HG03520 (cell line): ENCODE data around the gene ISOC2.

ENCODE experiments used
- ATAC-seq: cut with Tn5 transposase; IDR thresholded peaks from one replicate; pipeline ENCODE4 v1.9.1; 2021; ENCODE audit warnings: mild to moderate bottlenecking, moderate library complexity; ENCODE audit not compliant: unreplicated experiment

ISOC2 gene

GRCh38 chr19:55479451-55480230 lies 18.2 kb upstream of the ISOC2 start:
- ATAC-seq = no peak

GRCh38 chr19:55479045-55479444 lies 17.6 kb upstream of the ISOC2 start:
- no peak for ATAC-seq

DNA sequence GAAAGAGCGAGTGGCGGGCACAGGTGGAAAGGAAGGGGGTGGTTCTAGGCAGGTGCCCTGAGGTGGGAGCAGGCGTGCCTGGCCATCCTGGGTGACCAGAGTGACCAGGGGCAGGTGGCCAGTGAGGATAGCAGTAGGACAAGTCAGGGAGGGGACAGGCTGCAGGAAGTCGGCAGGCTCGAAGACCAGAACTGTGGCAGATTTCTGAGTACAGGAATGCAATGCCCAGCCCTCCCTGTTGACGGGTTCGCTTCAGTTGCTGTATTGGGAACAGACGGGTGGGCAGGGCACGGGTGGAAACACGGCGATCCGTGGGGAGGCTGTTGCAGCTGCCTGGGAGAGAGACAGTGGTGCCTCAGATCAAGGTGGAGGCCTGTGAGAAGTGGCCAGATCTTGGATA lies 16.9 kb upstream of the ISOC2 start:
- no peak for ATAC-seq

- ATAC-seq = no peak
Measured at GRCh38 chr19:55477905-55478304, 16.5 kb upstream of the ISOC2 start.

DNA sequence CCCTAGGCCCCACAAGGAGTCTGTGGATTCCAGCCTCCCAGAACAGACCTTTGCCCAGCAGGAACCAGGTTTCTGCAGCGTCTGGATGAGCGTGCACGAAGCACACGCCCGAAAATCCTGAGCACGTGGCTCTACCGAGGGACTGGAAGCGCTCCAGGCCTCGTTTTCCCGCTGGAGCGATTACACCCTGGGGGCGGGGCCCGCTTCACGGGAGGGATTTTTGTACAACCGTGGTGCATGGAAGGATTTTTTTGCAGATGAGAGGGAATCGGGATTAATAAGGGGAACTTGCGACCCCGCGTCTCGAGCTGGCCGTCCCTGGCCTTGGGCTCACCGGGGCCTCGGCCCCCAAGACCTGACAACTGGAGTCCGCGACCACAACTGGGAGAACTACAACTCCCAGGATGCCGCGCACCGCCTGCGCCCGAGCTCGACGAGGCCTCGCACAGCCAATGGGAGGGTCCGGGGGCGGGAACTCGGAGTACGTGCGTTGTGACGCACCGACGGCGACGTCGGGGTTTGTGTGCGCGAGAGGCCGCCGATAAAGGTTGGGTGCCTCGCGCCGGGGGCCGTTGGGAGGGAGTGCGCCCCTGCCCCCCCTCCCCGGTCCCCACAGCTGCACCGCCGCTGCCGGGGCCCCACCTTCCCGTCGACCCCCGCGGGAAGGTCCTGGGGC lies 14.8 kb upstream of the ISOC2 start, which contains the start of gene ZNF628:
TSS of gene ZNF628 (plus strand) at position 518 of the 676 bp plus-strand sequence. CDS start 3,294 bp downstream, outside the sequence.
- peak; percentile 84 for ATAC-seq

DNA sequence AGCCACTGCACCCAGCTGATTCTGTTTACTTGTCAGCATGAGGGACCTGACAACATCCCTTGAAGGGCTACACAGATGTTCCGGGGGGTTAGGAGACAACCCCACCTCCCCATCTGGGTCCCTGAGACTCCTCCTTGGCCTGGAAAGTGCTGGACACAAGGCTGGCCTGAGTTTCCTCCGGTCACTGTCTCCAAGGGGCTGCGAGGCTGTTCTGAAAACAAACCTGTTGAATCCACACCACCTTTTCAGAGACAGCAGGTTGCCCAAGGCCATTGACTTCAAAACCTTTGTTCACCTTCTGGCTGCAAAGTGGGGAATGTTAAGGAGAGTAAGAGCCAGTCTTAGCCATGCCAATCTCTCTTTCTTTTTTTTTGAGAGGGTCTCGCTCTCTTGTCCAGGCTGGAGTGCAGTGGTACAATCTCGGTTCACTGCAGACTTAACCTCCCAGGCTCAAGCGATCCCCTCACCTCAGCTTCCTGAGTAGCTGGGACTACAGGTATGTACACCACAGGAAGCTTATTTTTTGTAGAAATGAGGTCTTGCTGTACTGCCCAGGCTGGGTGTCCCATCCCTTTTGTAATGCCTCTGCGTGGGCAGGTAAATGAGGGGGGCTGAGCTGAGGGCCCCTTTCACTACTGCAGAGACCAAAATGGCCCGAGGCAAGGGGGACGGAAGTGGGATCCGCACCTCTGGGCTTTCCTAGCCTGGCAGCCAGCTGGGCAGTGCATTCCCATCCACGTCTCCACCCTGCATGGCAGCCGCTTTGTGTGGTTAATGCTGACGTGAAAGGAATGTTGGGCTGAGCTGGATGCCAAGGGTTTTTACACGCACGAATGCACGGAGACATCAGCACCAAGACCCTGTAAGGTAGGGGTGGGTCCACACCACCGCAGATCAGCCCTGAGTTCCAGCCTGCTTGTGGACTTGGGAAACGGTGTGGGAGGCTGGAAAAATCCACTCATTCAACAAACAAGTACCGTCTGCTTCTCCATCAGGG lies 13.1 kb upstream of the ISOC2 start:
- ATAC-seq = no peak

- no peak for ATAC-seq
Measured at GRCh38 chr19:55473225-55474012, 12.0 kb upstream of the ISOC2 start.

DNA sequence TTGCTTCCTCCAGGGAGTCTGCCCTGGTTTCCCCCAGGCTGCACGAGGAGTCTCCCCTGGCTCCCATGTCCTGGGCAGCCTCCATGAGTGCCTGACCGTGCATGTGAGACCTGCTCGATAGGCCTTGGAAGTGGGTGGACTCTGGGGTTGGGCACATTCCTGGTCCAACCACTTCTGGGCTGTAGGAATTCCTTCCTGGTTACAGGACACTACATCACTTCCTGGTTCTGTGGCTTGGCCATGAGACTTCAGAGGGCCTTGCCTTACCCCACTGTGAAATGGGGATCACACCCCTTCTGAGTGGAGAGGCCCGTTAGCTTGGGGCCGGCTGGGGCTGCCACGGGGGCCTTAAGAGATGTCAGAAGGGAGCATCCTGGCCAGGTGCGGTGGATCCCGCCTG lies 11.0 kb upstream of the ISOC2 start:
- ATAC-seq = no peak

GRCh38 chr19:55471266-55471665 lies 9.8 kb upstream of the ISOC2 start:
- ATAC-seq = no peak

DNA sequence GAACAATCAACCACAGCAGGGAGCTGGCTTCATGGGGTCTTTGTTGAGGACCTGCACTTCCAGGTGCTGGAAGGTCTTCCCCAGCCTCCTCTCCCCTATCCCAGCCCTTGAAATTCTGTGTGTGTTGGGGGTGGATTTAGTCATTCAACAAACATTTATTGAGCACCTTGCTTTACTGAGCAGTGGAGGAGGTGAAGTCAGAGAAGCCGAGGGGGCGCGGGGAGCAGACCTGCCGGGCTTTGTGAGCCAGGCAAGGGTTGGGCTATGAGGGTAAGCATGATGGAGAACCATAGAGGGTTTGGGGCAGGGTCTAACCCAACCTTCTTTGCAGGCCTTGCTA lies 6.6 kb upstream of the ISOC2 start:
- ATAC-seq = no peak

DNA sequence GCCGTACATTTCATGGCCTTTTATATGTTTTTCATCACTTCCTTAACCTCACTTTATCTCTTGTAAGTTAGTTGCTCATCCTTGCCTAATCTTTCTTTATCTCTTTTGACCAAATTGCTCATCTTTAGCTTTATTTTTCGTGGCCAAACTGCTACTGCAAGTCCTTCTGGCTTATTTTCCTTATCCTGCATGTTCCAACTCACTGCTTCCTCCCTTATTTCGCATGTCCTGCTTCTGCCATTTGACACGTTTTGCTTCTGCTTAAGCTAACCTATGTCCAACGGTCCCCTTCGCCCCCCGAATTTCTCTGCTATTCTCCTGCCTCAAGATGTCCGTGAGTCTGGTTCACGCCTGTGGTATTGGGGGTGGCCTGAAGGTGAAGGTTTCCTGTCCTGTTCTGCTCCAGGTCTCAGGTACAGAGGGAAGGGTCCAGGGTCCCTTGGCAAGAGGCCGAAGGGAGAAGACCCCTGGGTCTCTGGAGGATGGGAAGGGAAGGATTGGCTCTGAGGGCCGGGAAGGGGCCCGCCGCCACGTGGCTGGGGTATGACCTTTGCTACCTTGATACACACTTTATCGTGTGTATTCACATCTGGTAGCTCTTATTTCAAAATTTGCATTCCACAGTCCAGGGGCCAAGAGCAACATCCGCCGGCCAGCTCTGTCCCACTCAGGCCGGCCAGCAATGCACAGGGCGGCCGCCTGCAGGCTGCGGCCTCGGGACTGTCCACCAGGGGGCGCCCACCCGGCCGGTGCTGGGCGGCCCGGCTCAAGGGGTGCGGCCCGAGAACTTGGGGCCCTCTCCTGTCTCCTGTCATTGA lies 6.0 kb upstream of the ISOC2 start:
- ATAC-seq = peak; percentile 58

- no peak for ATAC-seq
Measured at GRCh38 chr19:55466241-55466614, 4.8 kb upstream of the ISOC2 start.

GRCh38 chr19:55465460-55466240 lies 4.2 kb upstream of the ISOC2 start:
- ATAC-seq = no peak

GRCh38 chr19:55464662-55465054 lies 3.2 kb upstream of the ISOC2 start, which contains the start of gene C19orf85:
Gene C19orf85, minus strand, starts transcription at chr19:55464751. Its CDS starts 197 bp downstream, at chr19:55464554.
- ATAC-seq = no peak

GRCh38 chr19:55464039-55464661 lies 2.7 kb upstream of the ISOC2 start:
- no peak for ATAC-seq

DNA sequence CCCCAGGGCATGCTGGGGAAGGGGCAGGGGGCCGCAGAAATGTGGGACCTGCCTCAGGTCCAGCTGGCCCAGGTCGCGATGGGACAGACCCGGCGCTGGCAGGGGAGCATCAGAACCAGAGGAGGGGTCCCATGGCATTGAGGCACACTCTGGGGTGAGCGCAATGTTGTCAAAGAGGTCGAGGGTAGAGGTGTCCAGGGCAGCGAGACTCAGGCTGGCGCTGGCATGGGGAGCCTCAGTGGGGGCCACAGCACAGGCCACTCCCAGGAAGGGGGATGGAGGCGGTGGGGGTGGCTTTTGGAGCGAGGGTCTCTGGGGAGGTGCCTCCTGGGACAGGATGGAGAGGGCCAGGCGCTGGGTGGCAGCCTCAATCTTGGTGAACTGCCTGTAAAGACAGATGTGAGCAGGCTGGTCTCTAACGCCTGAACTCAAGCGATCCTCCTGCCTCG lies 2.2 kb upstream of the ISOC2 start:
- no peak for ATAC-seq

- ATAC-seq = no peak
Measured at GRCh38 chr19:55462722-55463121, 1.3 kb upstream of the ISOC2 start.

DNA sequence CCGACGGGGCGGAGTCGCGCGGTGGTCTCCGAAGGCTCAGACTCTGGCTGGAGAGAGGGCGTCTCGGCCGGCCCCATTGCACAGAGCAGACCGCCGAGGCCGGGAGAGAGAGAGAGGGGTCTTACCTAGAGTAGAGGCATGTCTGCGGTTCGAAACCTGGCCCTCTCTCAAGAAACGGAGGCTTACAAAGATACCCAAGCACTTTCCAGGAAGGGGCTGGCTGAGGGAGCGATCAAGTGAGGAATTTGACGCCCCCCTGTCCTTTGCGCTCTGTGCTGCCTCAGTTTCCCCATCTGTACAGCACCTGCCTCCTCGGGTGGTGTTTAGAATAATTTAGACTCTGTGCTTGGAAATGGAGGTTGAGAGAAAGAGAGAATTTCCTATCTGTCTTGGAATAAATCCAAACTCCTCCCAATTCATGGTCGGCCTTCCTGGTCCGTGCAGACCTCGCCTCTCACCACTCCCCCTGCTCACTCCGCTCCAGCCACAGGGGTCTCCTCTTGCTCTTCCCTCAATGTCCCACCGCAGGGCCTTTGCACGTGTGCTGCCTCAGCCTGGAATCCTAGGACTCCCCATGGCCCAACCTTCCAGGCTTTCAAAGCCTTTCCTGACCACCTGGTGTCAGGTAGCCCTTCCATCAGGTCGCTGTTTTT lies 658 bp upstream of the ISOC2 start:
- no peak for ATAC-seq
